Stimulated activated CD4-positive, alpha-beta T cell treated with anti-CD3 and anti-CD28 coated beads, Interleukin-12 subunit alpha, Interleukin-12 subunit beta, amount 100 ng/mL, for 48 hours (primary cell): ENCODE measurements around the gene MACIR.

Experiments
- DNase-seq, 3 donors: peaks; one replicate each; pipeline ENCODE4 v3.0.0-alpha.2; 2020; ENCODE audit warnings: low read depth in 2 of 3, low spot score in 1 of 3

The MACIR gene

DNA sequence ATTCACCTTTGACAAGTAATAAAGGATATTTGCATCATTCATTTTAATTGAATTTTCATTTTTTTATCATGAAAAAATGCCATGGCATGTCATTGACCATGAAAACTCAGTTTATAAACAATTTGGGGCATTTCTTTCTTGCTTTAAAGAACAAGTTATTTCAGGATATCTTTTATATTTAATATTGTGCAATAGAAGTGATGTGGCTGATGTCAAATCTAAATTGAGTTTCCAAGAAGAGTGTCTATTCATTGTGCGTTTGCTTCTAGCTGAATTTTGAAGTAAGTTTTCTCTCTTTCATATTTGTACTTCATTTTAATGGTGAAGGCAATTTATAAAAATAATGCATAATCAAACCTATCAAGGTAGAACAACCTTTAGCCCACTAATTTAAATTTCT is 30.5 kb downstream of the MACIR start:
- no peak for DNase-seq

DNA sequence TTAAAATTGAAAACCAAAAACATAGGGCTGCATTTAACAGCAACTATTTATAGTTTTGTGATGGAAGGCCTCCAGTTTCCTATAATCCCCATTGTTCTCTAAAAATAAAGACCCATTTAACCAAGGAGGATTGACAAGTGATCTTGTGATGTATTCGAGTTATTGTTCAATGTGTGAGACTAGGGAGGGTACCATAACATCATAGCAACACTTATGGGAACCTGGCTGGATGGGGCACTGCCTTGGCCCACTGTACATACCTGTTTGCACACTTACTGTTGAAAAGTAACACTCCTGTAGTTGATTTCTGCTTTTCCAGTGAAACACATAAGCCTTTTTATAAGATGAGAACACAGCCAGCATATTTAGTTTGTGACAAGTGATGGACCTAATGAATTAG is 32.3 kb downstream of the MACIR start:
- DNase-seq: no peak

DNA sequence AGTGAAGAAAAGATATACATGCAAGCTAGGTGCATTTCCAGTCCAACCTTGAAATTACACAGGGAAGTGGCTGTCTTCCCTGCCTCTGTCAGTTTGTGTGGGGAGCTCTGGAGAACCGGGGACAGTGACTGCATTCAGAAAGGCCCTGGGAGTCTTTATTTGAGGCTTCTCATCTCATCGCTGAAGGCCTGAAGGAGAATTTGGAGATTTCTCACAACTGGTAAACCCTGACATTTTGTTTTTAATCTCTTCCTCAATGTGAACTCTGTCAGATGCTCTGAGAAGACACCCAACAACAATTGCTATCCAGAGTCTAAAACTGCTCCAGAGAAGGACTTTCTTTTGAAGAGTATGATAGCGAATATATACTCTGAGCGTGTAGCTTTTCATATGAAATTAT is 33.0 kb downstream of the MACIR start:
- no peak for DNase-seq

DNA sequence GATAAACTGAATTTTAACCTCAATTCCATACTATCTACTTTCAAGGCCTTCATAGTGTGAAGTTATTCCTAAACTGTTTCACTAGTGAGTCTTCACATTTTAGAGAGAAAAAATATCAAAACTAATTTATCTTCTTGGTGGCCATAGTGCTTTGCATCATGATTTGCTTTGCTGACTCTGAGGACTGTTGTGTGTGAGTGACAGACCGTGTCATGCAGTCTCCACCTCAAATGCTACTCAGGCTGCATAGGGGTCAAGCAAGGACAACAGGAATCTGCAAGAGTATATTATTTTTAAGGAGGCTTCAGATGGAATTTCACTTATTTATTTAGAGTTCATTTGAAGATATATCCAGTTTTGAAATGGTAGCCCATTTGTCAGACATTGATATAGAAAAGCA is 34.5 kb downstream of the MACIR start:
- no peak for DNase-seq

DNA sequence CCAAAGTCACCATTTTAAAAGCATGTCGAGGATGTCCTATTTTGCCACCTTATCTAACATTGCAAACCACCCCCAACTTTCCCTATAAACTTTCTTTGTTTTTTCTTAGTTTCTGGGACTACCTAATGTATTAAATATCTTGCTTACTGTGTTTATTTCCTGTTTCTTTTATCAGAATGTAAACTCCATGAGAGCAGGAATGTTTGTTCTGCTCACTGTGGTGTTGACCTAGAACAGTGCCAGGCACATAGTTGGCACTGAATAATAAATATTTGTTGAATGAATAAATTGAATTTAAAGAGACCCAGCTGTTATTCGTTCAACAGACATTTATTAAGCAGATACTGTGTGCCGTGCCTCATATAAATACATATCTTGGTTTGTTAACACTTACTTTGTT is 35.2 kb downstream of the MACIR start:
- DNase-seq: no peak

DNA sequence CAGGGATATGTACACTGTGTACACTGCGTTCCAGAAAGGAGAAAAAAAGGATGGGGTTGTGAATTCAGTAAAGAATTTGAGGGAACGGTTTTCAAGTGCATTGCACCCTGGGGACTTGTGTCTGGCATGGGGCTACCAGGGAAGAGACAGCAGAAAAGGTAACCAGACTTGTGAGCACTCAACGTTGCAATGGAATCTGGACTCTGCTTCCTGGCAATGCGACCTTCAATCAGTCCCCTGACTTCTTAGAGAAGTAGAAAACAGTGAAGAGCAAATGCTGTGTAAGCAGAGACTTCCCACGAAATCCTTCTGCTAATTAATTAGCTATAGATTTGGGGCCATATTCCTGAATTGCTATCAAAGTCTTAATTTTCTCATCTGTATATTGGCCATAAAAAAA is 36.3 kb downstream of the MACIR start:
- DNase-seq: no peak

DNA sequence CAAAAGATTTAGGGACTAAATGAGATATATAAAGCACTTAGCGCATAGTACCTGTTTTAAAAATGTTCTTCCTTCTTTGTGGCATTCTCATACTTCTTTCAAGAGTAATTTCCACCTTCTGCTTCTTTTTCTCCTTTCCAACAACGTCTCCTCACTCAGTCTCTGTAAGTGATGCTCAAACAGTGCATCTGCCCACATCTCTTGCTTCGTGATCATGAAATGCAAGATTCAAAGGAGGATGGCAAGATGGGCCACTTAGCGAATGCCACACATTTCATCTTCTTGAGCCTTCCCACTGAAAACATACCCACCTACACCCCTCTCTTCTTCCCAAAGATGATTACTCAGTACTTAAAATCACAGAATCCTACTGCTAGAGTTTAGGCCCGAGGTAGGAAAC is 36.9 kb downstream of the MACIR start:
- no peak for DNase-seq

DNA sequence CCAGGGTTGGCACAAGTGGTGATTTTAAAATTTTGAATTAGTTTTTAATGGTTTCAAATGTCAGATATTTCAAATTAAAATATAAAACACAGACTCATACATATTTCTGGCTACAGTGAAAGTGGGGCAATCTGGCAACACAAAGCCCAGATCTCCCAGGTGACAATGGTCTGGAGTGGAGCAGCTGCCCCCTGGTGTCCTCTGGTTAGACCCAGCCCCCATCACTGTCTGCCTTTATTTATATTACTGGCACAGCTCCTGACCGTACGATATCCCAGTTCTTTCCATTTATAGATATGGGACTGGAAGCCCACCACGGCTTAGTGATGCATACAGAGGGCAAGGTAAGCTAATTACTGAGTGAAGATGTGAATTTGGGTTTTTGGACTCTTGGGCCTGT is 37.3 kb downstream of the MACIR start:
- no peak for DNase-seq

DNA sequence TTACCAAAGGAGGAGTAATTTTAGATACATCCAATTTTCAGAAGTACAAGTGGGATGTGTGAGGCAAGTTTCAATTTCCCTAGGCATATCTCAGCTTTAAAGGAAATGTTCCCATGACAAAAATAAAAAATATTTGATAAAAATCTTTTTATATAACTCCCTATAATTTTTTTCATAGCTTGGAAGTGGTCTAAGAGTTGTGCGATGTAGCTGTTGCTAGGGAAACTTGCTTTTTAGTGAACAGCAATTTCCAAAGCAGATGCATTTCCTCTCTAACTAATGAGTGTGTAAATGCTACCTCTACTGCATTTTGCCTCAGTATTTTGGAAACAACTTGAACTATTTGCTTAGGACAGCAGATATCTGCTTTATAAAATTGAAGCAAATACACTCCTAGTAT is 39.6 kb downstream of the MACIR start:
- no peak for DNase-seq

DNA sequence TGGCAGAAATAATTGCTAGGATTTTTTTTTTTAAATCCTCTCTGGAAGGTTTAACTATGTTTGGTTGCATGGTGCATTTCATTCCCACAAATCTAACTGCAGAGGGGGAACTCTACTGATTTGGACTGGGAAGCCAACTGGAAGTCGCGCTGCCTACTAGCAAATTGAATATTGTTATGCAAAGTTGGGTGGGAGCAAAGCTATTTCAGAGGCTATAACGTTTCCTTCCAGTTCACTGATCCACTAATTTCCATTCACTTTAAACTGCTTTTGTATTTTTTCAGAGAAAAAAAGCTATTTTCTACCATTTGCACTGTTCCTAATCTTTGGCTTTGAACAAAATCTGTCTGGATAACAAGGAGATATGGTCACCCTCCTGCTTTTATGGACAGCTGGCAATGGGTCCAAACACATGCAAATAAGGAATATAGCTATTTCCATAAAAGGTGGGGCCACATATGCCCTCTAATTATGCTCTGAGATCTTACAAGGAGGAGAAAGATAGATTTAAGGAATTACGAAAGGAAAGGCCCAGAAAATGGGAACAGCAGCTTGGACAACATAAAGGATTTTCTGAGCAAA is 40.1 kb downstream of the MACIR start:
- DNase-seq: no peak

DNA sequence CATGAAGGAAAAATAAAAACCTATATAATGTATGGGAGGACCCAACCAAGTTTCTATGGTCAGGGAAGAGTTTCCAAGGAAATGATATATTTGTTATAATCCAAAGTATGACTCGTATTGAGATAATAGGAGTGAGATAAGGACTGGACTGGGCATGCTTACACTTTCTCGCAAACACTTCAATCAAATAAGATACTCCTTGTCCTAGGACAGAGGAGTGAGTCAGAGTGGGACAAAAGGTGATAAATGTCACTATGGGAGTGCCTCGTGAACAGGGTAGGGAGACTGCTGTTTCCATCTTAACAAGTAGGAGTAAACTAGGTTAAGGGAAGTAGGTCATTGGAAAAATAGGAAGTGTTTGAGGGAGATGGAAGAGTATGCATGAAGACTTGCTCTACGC is 47.2 kb downstream of the MACIR start:
- DNase-seq: no peak

DNA sequence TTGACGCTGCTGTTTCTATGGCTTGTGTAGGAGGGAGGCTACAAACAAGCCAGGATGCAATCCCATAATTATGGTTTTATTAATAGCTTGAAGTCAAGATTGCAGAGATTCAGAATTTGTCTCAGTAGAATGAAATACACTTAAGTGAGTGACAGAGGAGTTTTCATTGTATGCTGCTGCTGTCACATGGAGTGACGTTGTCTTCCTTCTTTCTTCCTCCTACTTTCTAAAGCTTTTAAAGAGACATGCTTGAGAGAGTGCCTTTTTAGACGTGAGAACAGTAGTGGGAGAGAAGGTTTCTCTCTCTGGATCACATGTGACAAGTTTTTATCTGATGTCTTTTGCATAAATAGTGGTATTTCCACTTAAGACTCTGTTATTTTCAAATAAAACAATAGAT is 48.9 kb downstream of the MACIR start:
- DNase-seq: no peak

DNA sequence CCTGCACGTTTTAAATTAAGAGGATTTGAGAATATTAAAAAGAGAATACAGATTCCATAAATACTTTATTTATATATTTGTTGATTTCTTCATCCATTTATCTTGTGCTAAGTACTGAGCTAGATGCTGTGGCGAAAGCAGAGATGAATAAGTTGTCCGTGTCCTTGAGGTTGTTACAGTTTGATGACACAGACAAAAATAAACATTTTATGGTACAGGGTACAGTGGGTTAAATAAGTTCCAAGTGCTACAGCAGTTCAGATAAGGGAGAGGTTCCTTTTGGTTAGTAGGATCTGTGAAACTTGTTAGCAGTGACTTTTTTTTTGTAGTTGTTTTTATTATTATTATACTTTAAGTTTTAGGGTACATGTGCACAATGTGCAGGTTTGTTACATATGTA is 50.2 kb downstream of the MACIR start:
- no peak for DNase-seq

DNA sequence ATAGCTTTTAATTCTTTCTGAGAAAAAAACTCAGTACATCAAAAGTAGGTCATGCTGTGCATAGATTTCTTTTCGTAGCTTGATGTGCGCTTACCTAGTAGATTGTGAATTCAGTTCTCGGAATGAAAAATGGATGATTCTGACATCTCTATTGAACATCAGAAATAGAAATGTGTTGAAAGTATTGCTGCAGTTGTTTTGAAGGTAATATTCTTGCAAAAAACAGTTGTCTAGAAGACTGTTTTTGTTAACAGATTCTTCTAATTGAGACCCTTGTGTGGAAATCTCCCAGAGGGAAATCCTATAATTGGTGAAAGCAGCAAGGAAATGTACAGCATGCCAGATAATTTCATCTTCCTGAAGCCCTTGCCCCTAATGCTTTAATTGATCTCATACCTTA is 54.5 kb downstream of the MACIR start:
- no peak for DNase-seq

DNA sequence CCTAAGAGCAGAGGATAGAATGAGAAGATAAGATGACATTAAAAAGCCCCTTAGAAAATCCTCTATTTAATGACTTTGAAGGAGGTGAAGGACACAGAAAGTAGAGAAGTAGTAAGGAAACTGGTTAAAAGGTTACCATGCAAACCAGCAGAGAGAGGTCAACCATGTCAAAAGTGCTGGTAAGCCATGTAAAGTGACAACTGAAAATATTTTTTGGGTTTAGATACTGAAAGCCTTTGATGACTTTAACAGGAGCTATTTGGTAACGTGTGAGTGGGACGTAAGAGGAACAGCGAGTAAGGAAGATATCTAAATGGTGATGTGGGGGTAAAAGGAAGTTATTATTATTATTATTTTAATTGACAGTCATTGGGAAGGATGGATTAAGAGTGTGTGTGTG is 56.9 kb downstream of the MACIR start:
- DNase-seq: no peak

DNA sequence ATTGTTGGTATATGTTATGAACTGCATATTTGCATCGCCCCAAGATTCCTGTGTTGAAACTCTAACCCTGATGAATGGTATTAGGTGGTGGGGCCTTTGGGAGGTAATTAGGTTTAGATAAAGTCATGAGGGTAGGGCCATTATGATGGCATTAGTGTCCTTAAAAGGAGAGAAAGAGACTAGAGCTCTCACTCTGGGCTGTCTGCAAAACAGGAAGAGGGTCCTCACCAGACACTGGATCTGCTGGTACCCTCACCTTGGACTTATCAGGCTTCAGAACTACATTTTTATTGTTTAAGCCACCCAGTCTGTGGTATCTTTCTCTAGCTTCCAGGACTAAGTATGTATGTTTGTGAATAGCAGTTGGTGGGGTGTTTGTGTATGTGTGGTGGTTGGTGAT is 68.9 kb downstream of the MACIR start:
- DNase-seq: no peak

DNA sequence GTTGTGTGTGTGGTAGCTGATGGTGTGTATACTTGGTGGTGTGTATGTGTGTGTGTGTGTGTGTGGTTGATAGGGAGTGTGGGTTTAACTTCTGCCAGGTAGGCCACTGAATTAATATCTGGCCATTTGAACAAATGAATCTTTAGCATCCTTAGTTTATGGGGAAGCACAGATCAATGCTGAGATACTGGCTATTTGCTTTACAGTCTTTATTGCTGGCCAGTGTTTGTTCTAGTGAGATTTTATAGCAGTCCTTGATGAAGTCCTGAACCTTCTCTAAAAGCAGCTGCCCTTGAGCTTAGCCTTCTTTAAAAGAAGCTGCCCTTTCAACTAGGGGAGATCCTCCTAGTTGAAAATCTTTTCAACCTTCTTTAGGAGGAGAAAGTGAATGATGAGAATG is 69.3 kb downstream of the MACIR start:
- no peak for DNase-seq
